Measurements from ENCODE around the gene RASGRP2. TPM values are rescaled to one million over a fixed set of nuclear protein-coding genes. Genes with fewer than 3 reads are reported as not detected.

Gene RASGRP2
- total RNA-seq, 1 donor from 2014 or later: 11.7 TPM

DNA sequence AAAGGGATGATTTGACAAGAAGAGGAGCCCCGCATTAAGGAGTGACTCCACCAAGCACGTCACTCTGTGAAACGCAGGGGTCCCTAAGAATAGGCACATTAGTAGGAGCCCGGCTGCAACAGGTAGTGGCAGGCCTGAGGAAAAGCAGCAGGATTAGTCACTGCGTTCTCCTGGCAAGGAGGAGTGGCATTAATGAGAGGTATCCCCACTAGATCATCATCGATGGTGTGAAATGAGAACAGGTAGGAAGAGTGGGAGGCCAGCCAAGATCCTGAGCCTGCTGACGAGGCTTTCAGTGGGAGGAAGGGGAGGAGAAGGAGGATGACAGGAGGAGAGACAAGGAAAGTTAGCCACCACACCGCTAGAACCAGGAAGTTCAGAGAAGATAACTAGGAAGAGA is 59.6 kb downstream of the RASGRP2 start:
- Mint-ChIP-seq H3K36me3 (no peaks in the 10 kb centered on the region), H3K27me3 (peaks cover 47% of the 10 kb centered on the region), H3K4me3 (no peak overlapping the region), H3K4me1 (ENCODE audit: unreplicated experiment) (peaks cover 17% of the 10 kb centered on the region), H3K27ac (no peak overlapping the region), H3K9me3 (no peaks in the 10 kb centered on the region)
- TF ChIP-seq, protein P1, sequence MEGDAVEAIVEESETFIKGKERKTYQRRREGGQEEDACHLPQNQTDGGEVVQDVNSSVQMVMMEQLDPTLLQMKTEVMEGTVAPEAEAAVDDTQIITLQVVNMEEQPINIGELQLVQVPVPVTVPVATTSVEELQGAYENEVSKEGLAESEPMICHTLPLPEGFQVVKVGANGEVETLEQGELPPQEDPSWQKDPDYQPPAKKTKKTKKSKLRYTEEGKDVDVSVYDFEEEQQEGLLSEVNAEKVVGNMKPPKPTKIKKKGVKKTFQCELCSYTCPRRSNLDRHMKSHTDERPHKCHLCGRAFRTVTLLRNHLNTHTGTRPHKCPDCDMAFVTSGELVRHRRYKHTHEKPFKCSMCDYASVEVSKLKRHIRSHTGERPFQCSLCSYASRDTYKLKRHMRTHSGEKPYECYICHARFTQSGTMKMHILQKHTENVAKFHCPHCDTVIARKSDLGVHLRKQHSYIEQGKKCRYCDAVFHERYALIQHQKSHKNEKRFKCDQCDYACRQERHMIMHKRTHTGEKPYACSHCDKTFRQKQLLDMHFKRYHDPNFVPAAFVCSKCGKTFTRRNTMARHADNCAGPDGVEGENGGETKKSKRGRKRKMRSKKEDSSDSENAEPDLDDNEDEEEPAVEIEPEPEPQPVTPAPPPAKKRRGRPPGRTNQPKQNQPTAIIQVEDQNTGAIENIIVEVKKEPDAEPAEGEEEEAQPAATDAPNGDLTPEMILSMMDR (conservative IDR thresholded peaks at IDR 0.05): no peak
- no peak for DNase-seq (ENCODE audit: extremely low spot score, unreplicated experiment)

DNA sequence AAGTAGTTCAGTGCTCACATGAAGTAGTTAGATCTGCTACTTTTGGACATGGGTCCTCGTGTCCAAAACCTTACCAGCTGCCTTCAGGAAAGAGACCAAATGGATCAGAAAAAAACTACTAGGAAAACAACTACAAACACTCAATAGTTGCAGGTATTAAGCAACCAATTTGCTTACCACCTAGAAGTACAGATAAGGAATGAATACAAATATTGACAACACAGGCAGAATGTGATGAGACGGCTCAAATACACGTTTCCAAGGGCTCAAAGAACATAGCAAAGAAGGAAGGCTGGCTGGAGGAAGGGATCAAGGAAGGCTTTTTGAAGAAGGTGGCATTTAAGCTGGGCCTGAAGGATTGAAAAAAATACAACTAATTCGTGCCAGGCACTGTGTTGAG is 62.8 kb downstream of the RASGRP2 start:
- DNase-seq (ENCODE audit: extremely low spot score, unreplicated experiment): no peak
- H3K4me1 Mint-ChIP-seq (ENCODE audit: unreplicated experiment): no peaks in the 10 kb centered on the region
- H3K27me3 Mint-ChIP-seq: peaks cover 73% of the 10 kb centered on the region
- no peaks in the 10 kb centered on the region for H3K36me3 Mint-ChIP-seq
- H3K27ac Mint-ChIP-seq: no peak overlapping the region
- H3K9me3 Mint-ChIP-seq: no peaks in the 10 kb centered on the region
- no peak overlapping the region for H3K4me3 Mint-ChIP-seq
- TF ChIP-seq, protein P1 (conservative IDR thresholded peaks at IDR 0.05): no peak

DNA sequence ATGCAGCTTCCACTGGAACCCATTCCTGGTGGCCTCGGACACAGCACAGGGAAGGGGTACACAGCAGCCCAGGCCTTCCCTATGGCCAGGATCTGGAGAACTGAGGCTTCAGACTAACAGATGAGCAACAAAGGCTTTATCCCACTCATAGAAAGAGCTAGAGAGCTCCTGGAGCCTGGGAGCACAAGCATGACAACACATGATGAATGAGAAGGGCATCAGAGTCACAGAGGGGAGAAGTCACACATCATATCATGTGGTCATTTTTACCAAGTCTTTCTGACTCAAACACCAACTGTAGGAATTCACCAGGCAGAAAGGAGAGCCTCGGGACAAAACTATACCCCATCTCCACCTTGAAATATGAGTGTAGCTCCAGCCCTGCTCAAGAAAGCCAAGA is 64.1 kb downstream of the RASGRP2 start:
- no peak overlapping the region for H3K27ac Mint-ChIP-seq
- H3K4me1 Mint-ChIP-seq (ENCODE audit: unreplicated experiment): no peaks in the 10 kb centered on the region
- H3K9me3 Mint-ChIP-seq: no peaks in the 10 kb centered on the region
- H3K36me3 Mint-ChIP-seq: no peaks in the 10 kb centered on the region
- H3K27me3 Mint-ChIP-seq: peaks cover 79% of the 10 kb centered on the region
- no peak overlapping the region for H3K4me3 Mint-ChIP-seq
- no peak for DNase-seq (ENCODE audit: extremely low spot score, unreplicated experiment)
- TF ChIP-seq, protein P1 (conservative IDR thresholded peaks at IDR 0.05): no peak

DNA sequence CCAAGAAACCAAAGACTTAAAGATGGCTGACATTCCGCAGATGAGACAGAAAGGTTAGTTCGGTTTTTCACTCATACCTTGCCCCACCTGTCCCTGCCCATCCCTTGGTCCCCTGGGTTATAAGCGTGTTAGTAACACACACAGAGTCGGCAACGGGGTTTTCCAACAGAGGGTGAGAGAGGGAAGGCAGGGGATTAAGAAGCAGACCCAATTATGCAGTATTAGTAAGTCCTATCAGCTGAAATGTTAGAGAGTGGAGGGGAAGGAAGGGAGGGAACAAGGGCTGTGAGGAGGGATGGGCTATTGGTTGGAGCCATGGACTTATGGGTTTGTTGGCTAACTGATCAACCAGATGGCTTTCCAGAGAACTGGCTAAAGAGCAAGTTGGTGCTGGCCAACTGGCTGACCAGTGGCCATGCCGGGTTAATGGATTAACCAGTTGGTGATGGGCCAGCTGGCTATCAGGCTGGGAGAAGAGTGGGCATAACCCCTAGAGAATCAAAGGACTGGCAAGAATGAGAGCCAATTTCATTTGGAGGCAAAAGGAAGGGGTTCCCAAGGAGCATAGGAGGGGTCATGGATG is 66.4 kb downstream of the RASGRP2 start:
- Mint-ChIP-seq H3K9me3 (no peaks in the 10 kb centered on the region), H3K27me3 (peaks cover 79% of the 10 kb centered on the region), H3K36me3 (no peaks in the 10 kb centered on the region), H3K4me1 (ENCODE audit: unreplicated experiment) (no peaks in the 10 kb centered on the region), H3K4me3 (no peak overlapping the region), H3K27ac (peak overlapping the region; percentile 20)
- DNase-seq (ENCODE audit: extremely low spot score, unreplicated experiment): no peak
- TF ChIP-seq, protein P1 (conservative IDR thresholded peaks at IDR 0.05): no peak

Other genes with a start within 250 kb of the RASGRP2 start
- gene SLC22A11, start 188.2 kb downstream of the RASGRP2 start, total RNA-seq (ENCODE audit: low replicate concordance): 0.59 and 0.65 TPM in 2 replicates
- not detected in 2 replicates for gene SLC22A12, start 152.9 kb downstream of the RASGRP2 start, total RNA-seq (ENCODE audit: low replicate concordance)
- gene NRXN2, start 20.9 kb downstream of the RASGRP2 start, total RNA-seq (ENCODE audit: low replicate concordance): 12.7 and 22.1 TPM in 2 replicates
- 2.0 and 239 TPM in 2 replicates for gene PYGM, start 15.8 kb upstream of the RASGRP2 start, total RNA-seq (ENCODE audit: low replicate concordance)
- gene SF1, start 34.4 kb upstream of the RASGRP2 start, total RNA-seq (ENCODE audit: low replicate concordance): 315 and 450 TPM in 2 replicates
- 8.6 and 20.2 TPM in 2 replicates for gene MAP4K2, start 59.1 kb upstream of the RASGRP2 start, total RNA-seq (ENCODE audit: low replicate concordance)
- 35.5 and 50.6 TPM in 2 replicates for gene MEN1, start 66.4 kb upstream of the RASGRP2 start, total RNA-seq (ENCODE audit: low replicate concordance)
- gene CDC42BPG, start 100.5 kb upstream of the RASGRP2 start, total RNA-seq (ENCODE audit: low replicate concordance): 20.1 and 47.7 TPM in 2 replicates
- 86.6 and 121 TPM in 2 replicates for gene EHD1, start 134.5 kb upstream of the RASGRP2 start, total RNA-seq (ENCODE audit: low replicate concordance)
- gene ATG2A, start 173.1 kb upstream of the RASGRP2 start, total RNA-seq (ENCODE audit: low replicate concordance): 26.8 and 30.8 TPM in 2 replicates
- gene PPP2R5B, start 180.5 kb upstream of the RASGRP2 start, total RNA-seq (ENCODE audit: low replicate concordance): 14.8 and 19.4 TPM in 2 replicates
- gene GPHA2, start 191.8 kb upstream of the RASGRP2 start, total RNA-seq (ENCODE audit: low replicate concordance): 0.85 TPM in 1 of 2 replicates, not detected in the other
- not detected in 2 replicates for gene MAJIN, start 228.0 kb upstream of the RASGRP2 start, total RNA-seq (ENCODE audit: low replicate concordance)